Adipocyte (in vitro differentiated cells): ENCODE measurements around the gene AGER.

ENCODE experiments used
- DNase-seq: peaks from one replicate; pipeline ENCODE4 v3.0.0-alpha.2; 2015; ENCODE audit warnings: low read depth
- H3K27me3 ChIP-seq: replicated peaks from 2 replicates; pipeline ENCODE4 v1.7.0; 2013; ENCODE audit warnings: mild to moderate bottlenecking, low read length, moderate library complexity; ENCODE audit not compliant: control insufficient read depth, insufficient read depth
- H3K36me3 ChIP-seq: 2 replicates; pipeline ENCODE4 v1.7.0; 2013; ENCODE audit warnings: low read length, mild to moderate bottlenecking, moderate library complexity; ENCODE audit not compliant: control insufficient read depth, insufficient read depth, severe bottlenecking
- H3K4me1 ChIP-seq: 2 replicates; pipeline ENCODE4 v1.7.0; 2013; ENCODE audit warnings: mild to moderate bottlenecking, low read length, moderate library complexity; ENCODE audit not compliant: control insufficient read depth, insufficient read depth
- H3K4me3 ChIP-seq: 2 replicates; pipeline ENCODE4 v1.7.0; 2013; ENCODE audit warnings: mild to moderate bottlenecking, low read length, moderate library complexity
- H3K9ac ChIP-seq: 2 replicates; pipeline ENCODE4 v1.7.0; 2013; ENCODE audit warnings: mild to moderate bottlenecking, low read length, moderate library complexity
- H3K9me3 ChIP-seq: 2 replicates; pipeline ENCODE4 v1.7.0; 2013; ENCODE audit warnings: mild to moderate bottlenecking, low read length, moderate library complexity; ENCODE audit not compliant: control insufficient read depth

The AGER gene

GRCh38 chr6:32131439-32131948 is 52.6 kb downstream of the AGER start:
- no peak for DNase-seq
- no peaks in the 10 kb centered on the region for H3K27me3 ChIP-seq

More at GRCh38 chr6:32131439-32131948, 52.6 kb downstream of the AGER start:
- peaks cover 22% of the 10 kb centered on the region for H3K4me1 ChIP-seq
- no peak overlapping the region for H3K4me3 ChIP-seq
- no peaks in the 10 kb centered on the region for H3K36me3 ChIP-seq
- no peaks in the 10 kb centered on the region for H3K9me3 ChIP-seq
- no peak overlapping the region for H3K9ac ChIP-seq
